Esophagus muscularis mucosa (tissue), 4 donors: ENCODE data around the gene PSMD6. TPM values are rescaled to one million over a fixed set of nuclear protein-coding genes. Genes with fewer than 3 reads are reported as not detected.

ENCODE experiments used
- DNase-seq: peaks from one replicate; pipeline ENCODE4 v3.0.0-alpha.2; 2017; ENCODE audit errors: extremely low spot score
- H3K27ac ChIP-seq, 4 donors: fragments of 200-600 bp; sonication (generic); replicated peaks in 1 of 4; 1 replicate in 3 of 4; 2 replicates in 1 of 4; pipeline ENCODE4 v1.5.1; 2016 to 2019; ENCODE audit warnings: mild to moderate bottlenecking in 1 of 4
- H3K27me3 ChIP-seq, 4 donors: fragments of 200-600 bp; sonication (generic); one replicate each; pipeline versions ENCODE4 v1.5.1 to v1.6.0; 2016 to 2019
- H3K36me3 ChIP-seq, 4 donors: fragments of 200-600 bp; sonication (generic); one replicate each; pipeline ENCODE4 v1.5.1; 2016 to 2019
- H3K4me1 ChIP-seq, 4 donors: fragments of 200-600 bp; sonication (generic); one replicate each; pipeline ENCODE4 v1.5.1; 2016 to 2019
- H3K4me3 ChIP-seq, 4 donors: fragments of 200-600 bp; sonication (generic); 1 replicate in 2 of 4; 2 replicates in 2 of 4; pipeline ENCODE4 v1.5.1; 2016 to 2019; ENCODE audit warnings: mild to moderate bottlenecking in 4 of 4, moderate library complexity in 1 of 4
- H3K9me3 ChIP-seq, 4 donors: fragments of 200-600 bp; sonication (generic); 1 replicate in 3 of 4; 2 replicates in 1 of 4; pipeline ENCODE4 v1.5.1; 2016 to 2019
- CTCF ChIP-seq, 3 experiments: fragments of 200-600 bp in 2 of 3; fragments of 450-650 bp in 1 of 3; sonication (generic) in 2 of 3; IDR thresholded peaks; one replicate each; pipeline ENCODE4 v1.5.1; 2017 to 2019; ENCODE audit warnings: antibody characterized with exemption in 3 of 3, mild to moderate bottlenecking in 2 of 3, moderate library complexity in 1 of 3
- EP300 ChIP-seq: sonication (generic); formaldehyde crosslinking; IDR thresholded peaks from one replicate; pipeline ENCODE4 v1.6.1; 2017; ENCODE audit warnings: antibody characterized with exemption
- POLR2A ChIP-seq: fragments of 450-650 bp; IDR thresholded peaks from one replicate; pipeline ENCODE4 v1.6.1; 2017; ENCODE audit warnings: antibody characterized with exemption, moderate library complexity, mild to moderate bottlenecking, low read depth
- POLR2AphosphoS5 ChIP-seq, 2 donors: sonication (generic); formaldehyde crosslinking; IDR thresholded peaks; one replicate each; pipeline ENCODE4 v1.6.1; 2017; ENCODE audit warnings: antibody characterized with exemption in 2 of 2
- WGBS: methylation state at CpG from one replicate; pipeline ENCODE4 v1.1.5; 2018; 5-methylcytosine and 5-hydroxymethylcytosine counted together
- intact Hi-C: fragments of 100-400 bp; cut with DNase I; formaldehyde crosslinking; loops from one replicate; pipeline ENCODE4 v1.15.1; 2023
- total RNA-seq, 4 donors: library from RNA; depleted of rRNA; stranded (reverse); fragments of >200 nt; gene quantifications; one replicate each; pipeline versions ENCODE4 v1.1.0 to v1.2.1, GENCODE V29; 2016

PSMD6 gene
- total RNA-seq, 4 donors from 2014 or later: 64.5 to 78.2 (median 70.7) TPM

- Histone ChIP-seq H3K9me3 (no peaks in the 10 kb centered on the region), H3K4me1 (peaks cover 0 to 18% (median 10%) of the 10 kb centered on the region in 4 donors), H3K27ac (no peak overlapping the region), H3K36me3 (peaks cover 8 to 67% (median 43%) of the 10 kb centered on the region in 4 donors), H3K27me3 (no peaks in the 10 kb centered on the region), H3K4me3 (no peak overlapping the region)
- no peak for DNase-seq
- 92% methylated on average over 4 of the region's 4 CpGs for WGBS
- intact Hi-C loops: no loop called here
- TF ChIP-seq EP300 (no peak), POLR2A (no peak), CTCF (IDR thresholded peaks at IDR 0.05) (no peak), POLR2AphosphoS5 (IDR thresholded peaks at IDR 0.05) (no peak)
Observed at GRCh38 chr3:64002233-64002632, 21.1 kb downstream of the PSMD6 start.

GRCh38 chr3:64000453-64001055 is 22.7 kb downstream of the PSMD6 start:
- no peaks in the 10 kb centered on the region for H3K9me3 ChIP-seq
- H3K4me3 ChIP-seq: no peak overlapping the region
- peaks cover 11 to 66% (median 44%) of the 10 kb centered on the region in 4 donors for H3K36me3 ChIP-seq
- peaks cover 0 to 18% (median 10%) of the 10 kb centered on the region in 4 donors for H3K4me1 ChIP-seq
- H3K27me3 ChIP-seq: no peaks in the 10 kb centered on the region
- no peak overlapping the region for H3K27ac ChIP-seq
- intact Hi-C loops: no loop called here
- DNase-seq: no peak
- TF ChIP-seq EP300 (no peak), POLR2AphosphoS5 (IDR thresholded peaks at IDR 0.05) (no peak), POLR2A (no peak), CTCF (IDR thresholded peaks at IDR 0.05) (no peak)
- 85% methylated on average over 9 of the region's 9 CpGs for WGBS

GRCh38 chr3:63998852-63999754 is 24.2 kb downstream of the PSMD6 start:
- Histone ChIP-seq H3K4me3 (no peak overlapping the region), H3K9me3 (no peaks in the 10 kb centered on the region), H3K4me1 (peaks cover 0 to 18% (median 10%) of the 10 kb centered on the region in 4 donors), H3K27me3 (no peaks in the 10 kb centered on the region), H3K27ac (no peak overlapping the region), H3K36me3 (peaks cover 13 to 66% (median 49%) of the 10 kb centered on the region in 4 donors)
- intact Hi-C loops: loop anchor here (10.0 kb wide), 1 partner anchor 134 kb away; the partner anchor contains the start of genes ATXN7 and THOC7
- DNase-seq: no peak
- TF ChIP-seq POLR2AphosphoS5 (IDR thresholded peaks at IDR 0.05) (no peak), POLR2A (no peak), EP300 (no peak), CTCF (IDR thresholded peaks at IDR 0.05) (no peak)
- 68% methylated on average over 10 of the region's 10 CpGs for WGBS

GRCh38 chr3:63995086-63995485 is 28.2 kb downstream of the PSMD6 start:
- Histone ChIP-seq H3K9me3 (no peaks in the 10 kb centered on the region), H3K27me3 (no peaks in the 10 kb centered on the region), H3K4me3 (no peak overlapping the region), H3K27ac (no peak overlapping the region), H3K4me1 (peaks cover 0 to 26% (median 13%) of the 10 kb centered on the region in 4 donors), H3K36me3 (peaks cover 22 to 81% (median 67%) of the 10 kb centered on the region in 4 donors)
- 78% methylated on average over 5 of the region's 5 CpGs for WGBS
- intact Hi-C loops: loop anchor here (10.0 kb wide), 1 partner anchor 130 kb away; the partner anchor contains the start of genes ATXN7 and THOC7
- TF ChIP-seq POLR2AphosphoS5 (IDR thresholded peaks at IDR 0.05): no peak
- no peak for TF ChIP-seq CTCF (IDR thresholded peaks at IDR 0.05)
- no peak for TF ChIP-seq EP300
- TF ChIP-seq POLR2A: no peak
- DNase-seq: no peak
